Right atrium auricular region (tissue), 2 donors: ENCODE measurements around the gene UIMC1. TPM values are rescaled to one million over a fixed set of nuclear protein-coding genes. Genes with fewer than 3 reads are reported as not detected.

Source experiments
- DNase-seq: peaks from one replicate; pipeline ENCODE4 v3.0.0-alpha.2; 2019; ENCODE audit warnings: low spot score
- H3K27ac ChIP-seq, 2 donors: fragments of 200-600 bp; sonication (generic); 1 replicate in 1 of 2; 2 replicates in 1 of 2; pipeline ENCODE4 v1.5.1; 2016 to 2019
- H3K27me3 ChIP-seq, 2 donors: fragments of 200-600 bp; sonication (generic); one replicate each; pipeline versions ENCODE4 v1.5.1 to v1.6.0; 2017 to 2019
- H3K36me3 ChIP-seq: fragments of 200-600 bp; sonication (generic); one replicate; pipeline ENCODE4 v1.5.1; 2016
- H3K4me1 ChIP-seq, 2 donors: fragments of 200-600 bp; sonication (generic); one replicate each; pipeline versions ENCODE4 v1.5.1 to v1.6.0; 2017 to 2019
- H3K4me3 ChIP-seq, 2 donors: fragments of 200-600 bp; sonication (generic); 1 replicate in 1 of 2; 2 replicates in 1 of 2; pipeline ENCODE4 v1.5.1; 2017 to 2019; ENCODE audit warnings: mild to moderate bottlenecking in 1 of 2, moderate library complexity in 1 of 2
- H3K9me3 ChIP-seq, 2 donors: fragments of 200-600 bp; sonication (generic); one replicate each; pipeline ENCODE4 v1.5.1; 2019
- total RNA-seq, 2 donors: library from RNA; depleted of rRNA; stranded (reverse); fragments of >200 nt; gene quantifications; one replicate each; pipeline ENCODE4 v1.1.0, GENCODE V29; 2016
- TF ChIP-seq, protein P1 (sequence below), 2 donors: fragments of 200-600 bp; sonication (generic); IDR thresholded peaks; one replicate each; pipeline ENCODE4 v1.5.1; 2019; ENCODE audit warnings: antibody characterized with exemption in 2 of 2

Gene UIMC1
- total RNA-seq, 2 donors from 2014 or later = 18.9 to 27.4 TPM

DNA sequence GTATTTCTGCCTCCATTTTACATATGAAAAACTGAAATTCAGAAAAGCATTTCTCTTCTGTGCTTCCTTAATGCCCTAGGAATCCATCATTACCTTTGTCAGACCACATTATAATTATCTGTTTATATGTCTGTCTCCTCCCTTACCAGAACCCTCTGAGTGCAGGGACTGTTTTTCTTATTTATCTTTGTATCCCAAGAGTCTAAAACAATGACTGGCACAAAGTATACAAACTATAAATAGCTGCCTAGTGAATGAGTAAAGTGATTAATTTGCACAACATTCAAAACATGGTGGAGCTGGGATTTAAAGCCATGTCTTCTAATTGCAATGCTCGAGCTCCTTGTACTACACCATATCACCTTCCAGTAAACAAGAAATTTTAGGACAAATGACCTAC lies 58.1 kb downstream of the UIMC1 start:
- Histone ChIP-seq H3K27ac (no peak overlapping the region), H3K4me3 (no peak overlapping the region), H3K36me3 (peaks cover 59% of the 10 kb centered on the region)

DNA sequence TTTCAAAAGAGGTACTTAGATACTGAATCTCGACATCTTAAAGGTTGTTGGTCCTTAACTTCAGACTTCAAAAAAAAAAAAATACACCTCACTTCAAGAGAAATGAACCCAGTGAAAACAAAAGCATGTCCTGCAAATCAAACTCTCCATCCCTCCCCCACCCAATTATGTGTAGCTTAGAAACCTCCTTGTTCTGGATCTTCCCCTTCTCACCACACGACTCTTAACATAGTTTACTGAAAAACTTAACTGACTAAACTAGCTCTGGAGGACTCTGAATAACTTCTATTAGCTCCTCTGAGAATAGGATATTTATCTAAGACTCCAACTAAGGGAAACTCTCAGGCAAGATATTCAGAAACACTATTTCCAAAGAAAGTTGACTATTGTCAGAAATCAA lies 58.7 kb downstream of the UIMC1 start:
- Histone ChIP-seq H3K4me1 (peaks cover 0 to 18% of the 10 kb centered on the region in 2 donors), H3K9me3 (no peaks in the 10 kb centered on the region), H3K36me3 (peaks cover 64% of the 10 kb centered on the region), H3K4me3 (no peak overlapping the region), H3K27ac (no peak overlapping the region), H3K27me3 (no peaks in the 10 kb centered on the region)
- no peak for DNase-seq
- TF ChIP-seq, protein P1, sequence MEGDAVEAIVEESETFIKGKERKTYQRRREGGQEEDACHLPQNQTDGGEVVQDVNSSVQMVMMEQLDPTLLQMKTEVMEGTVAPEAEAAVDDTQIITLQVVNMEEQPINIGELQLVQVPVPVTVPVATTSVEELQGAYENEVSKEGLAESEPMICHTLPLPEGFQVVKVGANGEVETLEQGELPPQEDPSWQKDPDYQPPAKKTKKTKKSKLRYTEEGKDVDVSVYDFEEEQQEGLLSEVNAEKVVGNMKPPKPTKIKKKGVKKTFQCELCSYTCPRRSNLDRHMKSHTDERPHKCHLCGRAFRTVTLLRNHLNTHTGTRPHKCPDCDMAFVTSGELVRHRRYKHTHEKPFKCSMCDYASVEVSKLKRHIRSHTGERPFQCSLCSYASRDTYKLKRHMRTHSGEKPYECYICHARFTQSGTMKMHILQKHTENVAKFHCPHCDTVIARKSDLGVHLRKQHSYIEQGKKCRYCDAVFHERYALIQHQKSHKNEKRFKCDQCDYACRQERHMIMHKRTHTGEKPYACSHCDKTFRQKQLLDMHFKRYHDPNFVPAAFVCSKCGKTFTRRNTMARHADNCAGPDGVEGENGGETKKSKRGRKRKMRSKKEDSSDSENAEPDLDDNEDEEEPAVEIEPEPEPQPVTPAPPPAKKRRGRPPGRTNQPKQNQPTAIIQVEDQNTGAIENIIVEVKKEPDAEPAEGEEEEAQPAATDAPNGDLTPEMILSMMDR (IDR thresholded peaks at IDR 0.05) = no peak

More for the DNA sequence above, 58.1 kb downstream of the UIMC1 start:
- Histone ChIP-seq H3K27me3 (no peaks in the 10 kb centered on the region), H3K9me3 (no peaks in the 10 kb centered on the region), H3K4me1 (peaks cover 0 to 18% of the 10 kb centered on the region in 2 donors)
- TF ChIP-seq, protein P1 (IDR thresholded peaks at IDR 0.05) = no peak
- DNase-seq = no peak

DNA sequence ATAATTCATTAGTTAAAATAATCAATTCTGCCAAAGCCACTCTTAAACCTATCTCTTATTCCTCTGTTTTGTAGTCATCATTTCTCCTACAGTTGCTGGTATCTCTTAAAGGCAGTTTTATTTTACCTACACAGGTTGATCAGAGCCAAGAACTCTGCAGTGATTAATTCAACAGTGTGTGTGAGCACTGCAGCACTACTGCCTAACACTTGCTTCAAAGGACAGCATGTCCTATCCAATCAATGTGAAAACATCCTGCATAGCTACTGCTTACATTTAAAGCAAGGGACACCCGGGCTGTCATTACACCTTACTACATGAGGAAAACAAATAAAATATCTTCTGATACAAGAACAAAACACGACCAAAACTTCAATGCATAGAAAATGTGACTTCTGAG lies 62.3 kb downstream of the UIMC1 start:
- H3K27me3 ChIP-seq = no peaks in the 10 kb centered on the region
- no peak for DNase-seq
- TF ChIP-seq, protein P1 (IDR thresholded peaks at IDR 0.05) = no peak
- no peaks in the 10 kb centered on the region for H3K9me3 ChIP-seq
- peaks cover 63% of the 10 kb centered on the region for H3K36me3 ChIP-seq
- no peak overlapping the region for H3K4me3 ChIP-seq
- no peak overlapping the region for H3K27ac ChIP-seq
- peaks cover 0 to 18% of the 10 kb centered on the region in 2 donors for H3K4me1 ChIP-seq

DNA sequence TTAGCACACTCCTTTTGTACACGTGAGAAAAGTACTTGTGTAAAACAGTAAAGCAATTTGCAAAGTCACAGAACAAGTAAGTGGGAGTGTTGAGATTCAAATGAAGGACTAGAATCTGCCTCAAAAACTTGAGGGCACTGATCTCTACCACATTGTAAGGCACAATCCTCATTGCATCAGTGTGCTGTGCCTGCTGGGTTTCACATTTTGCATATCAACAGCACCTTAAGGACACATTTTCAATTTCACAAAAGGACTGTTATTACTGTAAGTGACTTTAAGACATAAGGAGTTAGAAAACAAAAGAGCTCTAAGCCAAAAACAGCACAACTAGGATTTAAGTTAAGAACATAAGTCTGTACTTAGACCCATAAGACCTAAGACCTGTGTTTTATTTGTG lies 62.8 kb downstream of the UIMC1 start:
- DNase-seq = no peak
- Histone ChIP-seq H3K27me3 (no peaks in the 10 kb centered on the region), H3K27ac (no peak overlapping the region), H3K36me3 (peaks cover 59% of the 10 kb centered on the region), H3K4me1 (peaks cover 0 to 16% of the 10 kb centered on the region in 2 donors), H3K4me3 (no peak overlapping the region), H3K9me3 (no peaks in the 10 kb centered on the region)
- TF ChIP-seq, protein P1 (IDR thresholded peaks at IDR 0.05) = no peak

DNA sequence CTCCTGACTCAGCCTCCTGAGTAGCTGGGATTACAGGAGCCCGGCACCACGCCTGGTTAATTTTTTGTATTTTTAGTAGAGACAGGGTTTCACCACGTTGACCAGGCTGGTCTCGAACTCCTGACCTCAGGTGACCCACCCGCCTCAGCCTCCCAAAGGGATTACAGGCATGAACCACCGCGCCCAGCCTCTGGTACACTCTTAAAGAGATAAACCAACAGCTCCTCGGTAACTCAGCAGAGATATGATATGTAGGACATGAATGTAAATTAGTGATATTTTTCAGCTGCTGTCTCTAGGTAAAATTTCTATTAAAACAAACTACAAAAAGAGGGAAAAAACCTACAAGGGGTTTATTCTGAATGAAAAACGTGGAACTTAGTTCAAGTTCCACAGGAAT lies 64.6 kb downstream of the UIMC1 start:
- TF ChIP-seq, protein P1 (IDR thresholded peaks at IDR 0.05) = no peak
- Histone ChIP-seq H3K4me3 (no peak overlapping the region), H3K9me3 (no peaks in the 10 kb centered on the region), H3K4me1 (peaks cover 0 to 7% of the 10 kb centered on the region in 2 donors), H3K27ac (no peak overlapping the region), H3K27me3 (no peaks in the 10 kb centered on the region), H3K36me3 (peaks cover 45% of the 10 kb centered on the region)
- DNase-seq = no peak

DNA sequence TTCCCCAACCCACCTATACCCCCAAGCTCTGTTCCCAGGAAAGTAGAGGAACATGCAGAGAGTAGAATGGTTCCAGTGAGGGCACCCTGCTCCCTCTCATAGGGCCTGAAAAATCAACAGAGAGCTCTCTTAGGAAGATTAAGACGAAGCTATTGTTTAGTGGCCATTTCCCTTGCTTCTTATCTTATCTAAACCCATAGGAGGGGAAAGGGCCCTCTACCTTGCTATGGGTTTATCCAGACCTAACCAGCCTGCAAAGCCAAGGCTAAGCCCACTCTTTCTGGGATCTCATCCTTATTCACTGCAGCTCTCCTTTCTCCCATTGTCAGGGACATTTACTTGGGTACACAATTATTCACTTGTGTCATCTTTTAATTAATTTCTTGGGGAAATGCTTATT lies 68.1 kb downstream of the UIMC1 start:
- no peak for DNase-seq
- H3K36me3 ChIP-seq = peaks cover 22% of the 10 kb centered on the region
- no peak overlapping the region for H3K4me3 ChIP-seq
- H3K9me3 ChIP-seq = no peaks in the 10 kb centered on the region
- H3K27me3 ChIP-seq = no peaks in the 10 kb centered on the region
- no peak overlapping the region for H3K27ac ChIP-seq
- no peaks in the 10 kb centered on the region for H3K4me1 ChIP-seq
- TF ChIP-seq, protein P1 (IDR thresholded peaks at IDR 0.05) = no peak
